B cell (primary cell): ENCODE measurements around the gene ARPIN.

Source experiments
- CTCF ChIP-seq: fragments of 200-600 bp; IDR thresholded peaks from one replicate; pipeline ENCODE4 v1.8.0; 2022; ENCODE audit warnings: antibody characterized with exemption, mild to moderate bottlenecking
- EZH2 ChIP-seq: IDR thresholded peaks from 2 replicates; pipeline ENCODE4 v1.6.1; 2012; ENCODE audit warnings: borderline replicate concordance, low read depth, mild to moderate bottlenecking, moderate library complexity, low read length; ENCODE audit not compliant: insufficient read depth, poor library complexity, severe bottlenecking

- TF ChIP-seq CTCF (no peak), EZH2 (no peak)
These were observed 29.2 kb downstream of the ARPIN start for GRCh38 chr15:89883518-89883917.
